ENCODE results near the gene SACS.

Gene SACS

DNA sequence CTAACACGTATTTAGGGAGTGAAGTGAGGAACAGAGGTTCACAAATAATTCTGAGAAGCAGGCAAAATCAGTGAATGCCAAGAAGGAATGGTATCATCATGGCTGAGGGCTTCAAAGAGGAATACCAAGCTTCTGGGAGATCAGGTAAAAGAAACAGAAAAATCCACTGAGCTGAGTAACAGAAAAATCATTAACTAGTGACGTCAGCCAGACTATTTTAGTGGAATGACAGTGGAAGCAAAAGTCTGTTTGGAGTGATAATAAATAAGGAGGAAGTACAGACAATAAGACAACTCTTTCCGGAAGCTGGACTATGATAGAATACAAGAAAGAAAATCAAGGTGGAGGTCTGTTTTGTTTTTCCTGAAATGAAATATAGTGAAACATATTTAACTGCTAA is 83.5 kb downstream of the SACS start:
- no peak overlapping the region for H3K4me3 ChIP-seq (ENCODE audit: low read length)
- TF ChIP-seq, protein P1, sequence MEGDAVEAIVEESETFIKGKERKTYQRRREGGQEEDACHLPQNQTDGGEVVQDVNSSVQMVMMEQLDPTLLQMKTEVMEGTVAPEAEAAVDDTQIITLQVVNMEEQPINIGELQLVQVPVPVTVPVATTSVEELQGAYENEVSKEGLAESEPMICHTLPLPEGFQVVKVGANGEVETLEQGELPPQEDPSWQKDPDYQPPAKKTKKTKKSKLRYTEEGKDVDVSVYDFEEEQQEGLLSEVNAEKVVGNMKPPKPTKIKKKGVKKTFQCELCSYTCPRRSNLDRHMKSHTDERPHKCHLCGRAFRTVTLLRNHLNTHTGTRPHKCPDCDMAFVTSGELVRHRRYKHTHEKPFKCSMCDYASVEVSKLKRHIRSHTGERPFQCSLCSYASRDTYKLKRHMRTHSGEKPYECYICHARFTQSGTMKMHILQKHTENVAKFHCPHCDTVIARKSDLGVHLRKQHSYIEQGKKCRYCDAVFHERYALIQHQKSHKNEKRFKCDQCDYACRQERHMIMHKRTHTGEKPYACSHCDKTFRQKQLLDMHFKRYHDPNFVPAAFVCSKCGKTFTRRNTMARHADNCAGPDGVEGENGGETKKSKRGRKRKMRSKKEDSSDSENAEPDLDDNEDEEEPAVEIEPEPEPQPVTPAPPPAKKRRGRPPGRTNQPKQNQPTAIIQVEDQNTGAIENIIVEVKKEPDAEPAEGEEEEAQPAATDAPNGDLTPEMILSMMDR (IDR thresholded peaks at IDR 0.05; ENCODE audit: insufficient read depth, low read depth, low read length, missing control alignments) = no peak
- DNase-seq (ENCODE audit: low read depth) = no peak

DNA sequence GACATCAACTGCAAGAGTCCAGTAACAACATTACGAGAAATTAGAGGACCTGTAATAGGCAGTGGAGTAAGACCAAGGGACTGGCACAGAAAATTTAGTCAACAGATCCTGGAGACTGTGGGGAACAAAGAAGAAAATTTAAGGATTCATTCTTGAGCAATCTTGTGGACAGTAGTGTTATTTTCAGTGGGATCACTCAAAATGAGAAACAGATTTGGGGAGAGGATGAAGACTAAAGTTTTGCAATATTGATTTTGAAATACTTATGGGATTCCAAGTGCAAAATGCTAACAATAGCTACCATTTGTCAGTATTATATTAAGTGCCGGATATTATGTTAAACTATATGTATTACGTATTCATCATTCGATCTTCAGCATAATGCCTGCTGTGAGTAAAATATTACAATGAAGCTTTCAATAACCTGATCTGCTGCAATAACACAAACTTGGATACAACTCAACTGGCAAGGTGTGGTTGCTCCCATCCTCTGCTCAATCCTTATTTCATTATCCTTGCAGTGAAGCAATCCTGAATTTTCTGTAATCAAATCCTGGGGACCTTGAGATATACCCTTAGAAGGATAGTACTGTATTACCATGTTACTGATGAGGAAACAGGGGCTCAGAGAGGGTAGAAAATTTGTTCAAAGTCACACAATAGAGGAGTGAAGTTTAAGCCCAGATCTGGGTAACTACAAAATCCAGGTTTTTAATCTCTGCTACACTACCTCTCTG is 84.2 kb downstream of the SACS start:
- no peak for DNase-seq (ENCODE audit: low read depth)
- no peak overlapping the region for H3K4me3 ChIP-seq (ENCODE audit: low read length)
- TF ChIP-seq, protein P1 (IDR thresholded peaks at IDR 0.05; ENCODE audit: insufficient read depth, low read depth, low read length, missing control alignments) = no peak

DNA sequence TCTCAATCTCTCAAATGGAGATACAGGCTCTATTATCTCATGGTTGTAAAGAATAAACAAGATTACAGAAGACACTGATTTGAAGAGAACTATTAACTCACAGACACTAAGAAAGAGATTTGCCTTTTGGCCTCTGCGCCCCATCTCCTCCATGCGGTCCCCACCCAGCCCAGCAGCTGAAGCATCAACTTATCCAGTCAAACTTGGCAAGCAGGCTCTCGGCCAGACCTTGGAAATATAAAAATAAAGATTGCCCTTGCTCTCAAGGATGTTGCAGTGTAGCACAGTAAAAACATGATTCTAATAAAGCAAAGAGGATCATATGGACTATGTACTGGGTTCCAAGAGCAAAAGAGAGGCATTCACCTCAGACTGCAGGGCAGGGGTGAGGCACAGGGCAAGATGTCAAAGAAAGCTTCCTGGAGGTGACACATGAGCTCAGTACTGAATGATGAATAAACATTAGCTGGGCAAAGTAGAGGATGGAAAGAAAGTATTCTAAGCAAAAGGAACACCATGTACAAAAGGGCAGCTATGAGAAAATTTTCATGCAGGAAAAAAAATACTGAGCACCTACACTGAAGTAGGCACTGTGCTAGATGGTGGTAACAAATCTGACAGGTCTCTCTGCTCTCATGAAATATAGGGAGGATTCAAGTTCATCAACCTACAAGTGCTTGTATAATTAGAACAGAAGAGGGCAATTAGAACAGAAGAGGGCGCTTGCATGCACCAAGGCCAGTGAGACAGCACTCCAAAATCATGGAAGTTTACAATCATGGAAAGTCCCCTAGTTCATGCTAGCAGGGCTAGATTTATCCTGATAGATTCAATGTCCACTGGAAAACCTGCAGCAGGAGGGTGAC is 85.0 kb downstream of the SACS start:
- no peak overlapping the region for H3K4me3 ChIP-seq (ENCODE audit: low read length)
- no peak for DNase-seq (ENCODE audit: low read depth)
- TF ChIP-seq, protein P1 (IDR thresholded peaks at IDR 0.05; ENCODE audit: insufficient read depth, low read depth, low read length, missing control alignments) = no peak

DNA sequence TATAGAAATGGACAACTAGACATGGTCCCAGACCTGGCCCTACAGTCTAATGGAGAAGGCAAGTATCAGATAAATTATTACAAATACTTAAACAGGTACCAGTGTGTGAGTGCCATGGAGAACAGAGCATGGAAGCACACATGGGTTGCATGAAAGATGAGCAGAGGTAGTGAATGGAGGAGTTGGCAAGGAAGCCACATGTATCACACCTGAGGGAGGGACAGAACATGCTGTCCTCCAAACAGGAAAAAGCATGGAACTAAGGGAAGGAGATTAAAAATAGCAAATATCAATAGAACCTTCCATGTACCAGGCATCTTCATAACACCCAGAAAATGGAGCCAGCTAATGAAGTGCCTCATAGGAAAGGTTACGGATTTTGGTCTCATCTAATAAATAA is 85.9 kb downstream of the SACS start:
- H3K4me3 ChIP-seq (ENCODE audit: low read length) = no peak overlapping the region
- DNase-seq (ENCODE audit: low read depth) = no peak
- TF ChIP-seq, protein P1 (IDR thresholded peaks at IDR 0.05; ENCODE audit: insufficient read depth, low read depth, low read length, missing control alignments) = no peak

DNA sequence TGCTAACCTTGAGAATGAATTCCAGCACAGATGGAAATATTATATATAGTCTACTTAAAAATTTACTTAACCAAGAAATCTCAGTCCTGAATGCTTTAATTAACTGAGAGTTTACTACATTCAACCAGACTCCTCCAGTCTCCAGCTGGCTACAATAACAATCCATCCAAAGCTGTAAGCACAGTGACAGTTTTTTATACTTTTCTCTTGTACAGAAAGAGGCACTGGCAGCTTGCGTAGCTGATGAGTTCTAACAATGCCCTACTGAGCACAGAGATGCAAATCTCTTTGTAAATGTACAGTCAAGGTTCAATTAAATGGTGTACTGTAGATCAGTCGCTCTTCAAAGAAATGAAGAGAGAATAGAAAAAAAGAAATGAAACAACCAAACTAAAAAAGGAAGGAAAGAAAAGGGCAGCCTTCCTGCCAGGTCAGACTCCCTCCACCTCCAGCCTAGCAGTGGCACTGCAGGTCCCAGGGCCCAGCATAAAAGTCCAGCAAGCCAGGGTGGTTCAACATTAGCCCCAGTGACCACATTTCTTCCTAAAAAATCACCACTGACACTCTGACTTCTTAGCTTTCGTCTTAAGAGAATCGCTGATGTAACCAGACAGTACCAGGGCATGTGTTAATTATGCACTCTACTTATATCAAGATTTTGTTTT is 88.4 kb downstream of the SACS start:
- TF ChIP-seq, protein P1 (IDR thresholded peaks at IDR 0.05; ENCODE audit: insufficient read depth, low read depth, low read length, missing control alignments) = no peak
- H3K4me3 ChIP-seq (ENCODE audit: low read length) = no peak overlapping the region
- no peak for DNase-seq (ENCODE audit: low read depth)

DNA sequence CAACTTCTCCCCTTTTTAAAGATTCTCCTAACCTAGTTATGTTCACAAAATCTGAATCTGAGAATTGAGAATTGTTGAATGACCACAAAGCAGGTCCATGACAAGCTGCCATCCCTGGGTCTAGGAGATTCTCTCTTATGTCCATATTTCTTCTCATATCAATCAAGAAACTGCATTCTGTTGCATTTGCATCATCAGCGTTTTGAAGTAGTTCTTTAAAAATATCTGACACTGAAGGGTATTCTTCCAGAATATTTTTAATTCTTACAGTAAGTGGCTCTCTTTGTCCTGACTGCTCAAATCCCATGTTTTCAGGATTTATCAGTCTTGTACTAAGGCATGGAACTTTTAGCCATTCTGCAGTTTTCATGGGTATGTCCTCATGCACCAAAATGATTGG is 94.3 kb downstream of the SACS start:
- TF ChIP-seq, protein P1 (IDR thresholded peaks at IDR 0.05; ENCODE audit: insufficient read depth, low read depth, low read length, missing control alignments) = no peak
- DNase-seq (ENCODE audit: low read depth) = no peak
- no peak overlapping the region for H3K4me3 ChIP-seq (ENCODE audit: low read length)
